Activated CD4-positive, alpha-beta T cell treated with anti-CD3 and anti-CD28 coated beads, Interleukin-2, amount 10 ng/mL, durations not matched to agents 24 days and 14 days (primary cell): ENCODE data around the gene GPS1. TPM values are rescaled to one million over a fixed set of nuclear protein-coding genes. Genes with fewer than 3 reads are reported as not detected.

Source experiments
- DNase-seq: peaks from one replicate; pipeline ENCODE4 v3.0.0; 2022
- H3K27ac Mint-ChIP-seq: one replicate; pipeline ENCODE4 v1.8.0; 2022; ENCODE audit warnings: mild to moderate bottlenecking, mixed read lengths
- H3K27me3 Mint-ChIP-seq: one replicate; pipeline ENCODE4 v1.8.0; 2022; ENCODE audit warnings: mixed read lengths
- H3K36me3 Mint-ChIP-seq: one replicate; pipeline ENCODE4 v1.8.0; 2022; ENCODE audit warnings: low read depth, mild to moderate bottlenecking, mixed read lengths
- H3K4me1 Mint-ChIP-seq: one replicate; pipeline ENCODE4 v1.8.0; 2021; ENCODE audit warnings: mixed read lengths
- H3K4me3 Mint-ChIP-seq: one replicate; pipeline ENCODE4 v1.8.0; 2022; ENCODE audit warnings: mild to moderate bottlenecking, moderate library complexity, mixed read lengths
- H3K9me3 Mint-ChIP-seq: one replicate; pipeline ENCODE4 v1.8.0; 2021; ENCODE audit warnings: mixed read lengths
- intact Hi-C: fragments of 100-400 bp; cut with micrococcal nuclease; formaldehyde crosslinking; loops from one replicate; pipeline ENCODE4 v1.15.1; 2023
- total RNA-seq: library from RNA; stranded (reverse); gene quantifications from 2 replicates; pipeline ENCODE4 v1.2.3, GENCODE V29; 2022

Gene GPS1
- total RNA-seq, 1 donor from 2014 or later, result 118 TPM

DNA sequence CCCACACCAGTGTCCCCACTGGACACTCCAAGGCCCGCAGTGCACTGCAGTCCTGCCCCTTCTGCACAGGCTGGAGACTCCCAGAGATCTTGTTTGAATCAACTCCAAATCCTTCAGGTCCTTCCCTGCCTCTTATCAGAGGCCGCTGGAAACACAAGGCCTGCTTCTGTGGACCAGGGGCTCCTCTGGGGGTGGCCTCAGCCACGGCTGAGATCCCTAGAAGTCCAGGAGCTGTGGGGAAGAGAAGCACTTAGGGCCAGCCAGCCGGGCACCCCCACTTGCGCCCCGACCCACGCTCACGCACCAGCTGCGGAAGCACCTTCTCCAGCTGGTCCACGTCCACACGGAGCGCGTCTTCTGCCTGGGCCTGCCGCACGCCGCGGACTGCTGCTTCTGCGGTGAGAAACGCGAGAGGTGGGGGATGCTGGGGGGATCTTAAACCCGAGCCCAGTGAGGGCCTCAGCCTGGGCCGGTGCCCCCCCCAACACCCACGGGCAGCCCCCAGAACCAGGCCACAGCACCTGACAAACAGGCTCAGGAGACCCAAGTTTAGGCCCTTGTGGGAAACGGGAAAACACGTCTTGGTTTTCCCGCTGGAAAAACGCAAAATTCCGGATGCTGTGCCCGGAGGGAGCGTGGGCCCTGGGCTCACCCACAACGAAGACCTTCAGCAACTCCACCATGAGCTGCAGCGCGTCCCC lies 32.6 kb upstream of the GPS1 start:
- no peaks in the 10 kb centered on the region for H3K27me3 Mint-ChIP-seq
- DNase-seq, result no peak
- peaks cover 18% of the 10 kb centered on the region for H3K4me1 Mint-ChIP-seq
- intact Hi-C loops, result no loop called here
- peaks cover 6% of the 10 kb centered on the region for H3K36me3 Mint-ChIP-seq
- no peaks in the 10 kb centered on the region for H3K9me3 Mint-ChIP-seq
- no peak overlapping the region for H3K4me3 Mint-ChIP-seq
- H3K27ac Mint-ChIP-seq, result no peak overlapping the region

DNA sequence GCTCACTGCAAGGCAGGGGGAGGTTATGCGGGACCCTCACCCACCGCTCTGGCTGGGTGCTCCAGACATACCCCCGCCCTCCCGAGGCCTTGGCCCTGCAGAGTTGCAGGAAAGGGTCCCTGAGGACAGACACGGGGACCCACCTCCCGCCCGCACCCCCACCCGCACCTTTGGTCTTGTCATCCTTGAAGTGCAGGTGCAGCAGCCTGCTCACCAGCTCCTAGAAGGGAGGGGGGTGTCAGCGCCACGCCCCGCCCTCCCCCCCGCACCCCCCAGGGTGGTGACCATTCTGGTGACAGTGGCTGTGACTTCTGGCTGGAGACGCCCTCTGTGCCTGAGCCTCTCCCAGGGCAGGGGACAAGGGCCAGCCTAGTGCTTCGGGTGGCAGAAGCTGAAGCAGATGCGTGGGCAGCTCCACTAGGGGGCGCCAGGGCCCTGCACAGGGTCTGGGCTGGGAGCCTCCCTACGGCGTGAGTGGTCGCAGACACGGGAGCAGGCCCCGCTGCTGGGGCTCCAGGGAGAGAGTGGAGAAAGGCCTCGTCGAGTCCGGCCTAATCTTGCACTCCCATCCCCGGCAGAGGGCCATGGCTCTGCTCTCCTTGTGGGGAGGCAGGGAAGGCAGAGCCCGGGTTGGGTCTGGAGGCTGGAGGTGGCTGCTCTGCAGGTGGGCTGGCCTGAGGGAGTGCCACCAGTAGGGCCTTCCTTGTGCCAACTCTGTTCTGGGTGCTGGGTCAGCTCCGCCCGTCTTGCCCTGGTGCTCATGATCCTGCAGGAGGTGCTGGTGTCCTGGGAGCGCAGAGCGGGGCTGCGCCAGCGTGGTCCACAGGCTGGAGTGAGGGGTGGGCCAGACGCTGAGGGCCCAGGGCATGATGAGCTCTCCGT lies 31.8 kb upstream of the GPS1 start:
- H3K36me3 Mint-ChIP-seq, result peaks cover 6% of the 10 kb centered on the region
- no peak overlapping the region for H3K27ac Mint-ChIP-seq
- H3K9me3 Mint-ChIP-seq, result no peaks in the 10 kb centered on the region
- H3K4me1 Mint-ChIP-seq, result peaks cover 19% of the 10 kb centered on the region
- no peak overlapping the region for H3K4me3 Mint-ChIP-seq
- no peaks in the 10 kb centered on the region for H3K27me3 Mint-ChIP-seq
- intact Hi-C loops, result loop anchor here (5.0 kb wide), 2 partner anchors 158 to 207 kb away; partner anchors contain the start of genes P4HB and SLC16A3
- peak; percentile 91 for DNase-seq

DNA sequence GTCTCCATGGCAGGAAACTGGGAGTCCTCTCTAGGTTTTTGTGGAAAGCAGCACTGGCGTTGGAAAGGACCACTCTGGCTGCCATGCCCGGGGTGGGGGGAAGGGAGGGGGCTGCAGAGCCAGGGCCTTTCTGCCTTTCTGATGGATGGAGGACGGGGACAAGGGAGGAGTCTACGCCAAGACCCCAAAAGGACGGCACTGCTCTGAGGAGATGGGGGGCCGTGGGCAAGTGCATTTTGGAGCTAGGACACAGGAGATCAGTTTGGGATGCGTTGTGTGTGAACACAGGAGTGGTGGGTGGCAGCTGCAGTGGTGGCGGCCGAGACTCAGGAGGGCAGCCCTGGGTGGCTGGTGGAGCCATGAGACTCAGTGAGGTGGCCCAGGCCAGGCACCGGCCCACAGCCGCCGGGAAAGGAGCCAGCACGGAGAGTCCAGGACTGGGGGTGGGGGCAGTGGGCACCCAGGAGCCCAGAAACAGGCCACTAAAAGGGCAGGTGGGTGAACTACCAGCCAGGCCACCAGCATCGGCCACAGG lies 31.1 kb upstream of the GPS1 start:
- Mint-ChIP-seq H3K36me3 (peaks cover 6% of the 10 kb centered on the region), H3K27ac (no peak overlapping the region), H3K4me3 (peak overlapping the region; percentile 39), H3K27me3 (no peaks in the 10 kb centered on the region), H3K4me1 (peaks cover 19% of the 10 kb centered on the region), H3K9me3 (no peaks in the 10 kb centered on the region)
- intact Hi-C loops, result loop anchor here (1.0 to 5.0 kb wide), 3 partner anchors 61 to 207 kb away; partner anchors contain the start of genes P4HB and SLC16A3
- no peak for DNase-seq

DNA sequence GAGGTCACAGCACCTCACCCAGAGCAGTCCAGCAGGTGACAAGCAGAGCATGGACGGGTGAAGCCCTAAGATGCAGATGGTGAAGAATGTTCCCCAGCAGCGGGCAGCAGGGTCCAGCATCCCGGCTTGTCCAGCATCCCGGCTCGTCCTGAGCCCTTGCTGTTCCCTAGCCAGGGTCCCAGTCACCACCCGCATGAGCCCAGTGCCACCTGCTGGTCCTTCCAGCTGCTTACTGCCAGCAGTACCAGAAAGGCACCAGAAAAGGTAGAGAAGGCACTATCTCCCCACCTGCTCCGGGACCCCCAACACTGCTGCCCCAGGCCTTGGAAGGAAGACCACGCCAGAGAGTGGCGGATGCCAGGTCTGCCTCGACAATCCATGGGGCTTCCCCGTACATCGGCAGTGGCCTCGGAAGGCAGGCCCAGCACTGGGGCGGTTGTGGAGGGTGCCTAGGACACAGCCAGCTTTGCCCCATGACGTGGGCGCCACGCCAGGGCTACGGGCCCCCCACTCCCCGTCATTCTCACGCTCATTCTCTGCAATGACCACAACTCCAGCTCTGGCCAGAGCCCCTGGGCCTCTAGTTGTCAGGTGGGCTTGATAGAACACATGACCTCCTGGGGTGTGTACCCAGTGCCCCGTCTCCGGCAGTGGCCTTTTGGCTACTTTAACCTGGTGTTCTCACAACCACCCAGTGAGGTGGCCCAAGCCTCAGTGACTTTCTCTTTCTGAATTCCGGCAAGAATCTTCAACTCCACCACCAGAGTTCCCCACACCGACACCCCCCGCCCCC lies 30.4 kb upstream of the GPS1 start:
- H3K36me3 Mint-ChIP-seq, result peaks cover 9% of the 10 kb centered on the region
- H3K27me3 Mint-ChIP-seq, result no peaks in the 10 kb centered on the region
- intact Hi-C loops, result loop anchor here (1.0 to 5.0 kb wide), 3 partner anchors 62 to 206 kb away; partner anchors contain the start of genes P4HB and SLC16A3
- no peaks in the 10 kb centered on the region for H3K9me3 Mint-ChIP-seq
- peak; percentile 86 for DNase-seq
- H3K27ac Mint-ChIP-seq, result peak overlapping the region; percentile 76
- peaks cover 19% of the 10 kb centered on the region for H3K4me1 Mint-ChIP-seq
- peak overlapping the region; percentile 88 for H3K4me3 Mint-ChIP-seq

DNA sequence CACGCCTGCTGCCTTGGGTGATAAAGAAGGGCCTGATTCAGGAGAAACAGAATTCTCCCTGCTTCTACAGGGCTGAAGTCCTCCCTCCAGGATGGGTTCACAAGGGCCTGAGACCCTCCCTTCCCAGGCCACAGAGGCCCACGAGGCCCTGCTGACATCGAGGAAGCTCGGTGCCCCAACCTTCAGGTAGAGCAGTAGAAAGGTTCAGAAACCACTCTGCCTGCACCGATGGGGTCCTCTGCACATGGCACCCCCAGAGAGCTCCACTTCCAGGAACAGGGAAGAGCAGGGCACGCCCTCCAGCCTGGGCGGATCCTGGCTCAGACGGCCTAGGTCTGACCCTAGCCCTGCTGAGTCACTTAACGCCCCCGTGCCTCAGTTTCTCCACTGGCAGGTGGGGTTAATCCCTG lies 29.8 kb upstream of the GPS1 start:
- Mint-ChIP-seq H3K27ac (peak overlapping the region; percentile 76), H3K4me1 (peaks cover 19% of the 10 kb centered on the region), H3K9me3 (no peaks in the 10 kb centered on the region), H3K4me3 (peak overlapping the region; percentile 88), H3K36me3 (peaks cover 9% of the 10 kb centered on the region), H3K27me3 (no peaks in the 10 kb centered on the region)
- DNase-seq, result no peak
- intact Hi-C loops, result loop anchor here (1.0 to 5.0 kb wide), 7 partner anchors 63 to 205 kb away; partner anchors contain the start of genes ALYREF, ANAPC11, FASN and P4HB

DNA sequence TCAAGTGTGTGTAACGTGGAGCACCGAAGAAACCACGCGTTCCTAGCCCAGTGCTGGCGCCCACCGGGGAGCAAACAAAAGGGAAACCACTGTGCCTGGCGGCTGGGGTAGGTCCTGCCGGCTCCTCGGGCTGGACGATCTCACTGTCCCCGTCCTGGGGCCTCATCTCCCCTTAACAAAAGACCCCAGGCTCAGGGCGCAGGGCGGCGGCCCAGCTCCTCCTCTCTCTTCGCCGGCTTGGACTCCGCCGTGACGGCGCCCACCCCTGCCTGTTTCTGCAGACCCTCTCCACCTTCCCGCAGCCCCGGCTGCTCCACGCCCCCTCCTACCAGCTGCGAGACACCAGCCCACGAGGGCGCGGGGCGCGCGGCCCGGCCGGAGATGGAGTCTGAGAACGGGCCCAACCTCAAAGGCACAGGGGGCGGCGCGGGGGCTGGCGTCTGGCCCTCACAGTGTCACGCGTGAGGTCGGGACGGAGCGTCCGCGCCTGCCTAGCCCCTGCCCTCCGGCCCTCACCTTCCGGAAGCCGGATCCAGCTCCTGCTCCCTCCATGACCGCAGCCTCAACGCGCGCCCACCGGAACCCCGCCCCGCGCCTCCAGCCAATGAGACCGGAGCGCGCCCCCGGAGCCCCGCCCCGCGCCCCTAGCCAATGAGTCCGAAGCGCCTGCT lies 29.3 kb upstream of the GPS1 start, which contains the start of gene CENPX:
TSS of gene CENPX (minus strand) at position 569 of the 671 bp plus-strand sequence. CDS start at position 552, 17 bp downstream.
- Mint-ChIP-seq H3K9me3 (no peaks in the 10 kb centered on the region), H3K27ac (peak within 1 kb of the TSS; percentile 76), H3K4me1 (peaks cover 23% of the 10 kb centered on the region), H3K27me3 (no peaks in the 10 kb centered on the region), H3K4me3 (peak within 1 kb of the TSS; percentile 88), H3K36me3 (peaks cover 14% of the 10 kb centered on the region)
- intact Hi-C loops, result loop anchor here (2.0 to 5.0 kb wide), 6 partner anchors 76 to 205 kb away; partner anchors contain the start of genes ALYREF, ANAPC11, FASN and P4HB
- no peak for DNase-seq

DNA sequence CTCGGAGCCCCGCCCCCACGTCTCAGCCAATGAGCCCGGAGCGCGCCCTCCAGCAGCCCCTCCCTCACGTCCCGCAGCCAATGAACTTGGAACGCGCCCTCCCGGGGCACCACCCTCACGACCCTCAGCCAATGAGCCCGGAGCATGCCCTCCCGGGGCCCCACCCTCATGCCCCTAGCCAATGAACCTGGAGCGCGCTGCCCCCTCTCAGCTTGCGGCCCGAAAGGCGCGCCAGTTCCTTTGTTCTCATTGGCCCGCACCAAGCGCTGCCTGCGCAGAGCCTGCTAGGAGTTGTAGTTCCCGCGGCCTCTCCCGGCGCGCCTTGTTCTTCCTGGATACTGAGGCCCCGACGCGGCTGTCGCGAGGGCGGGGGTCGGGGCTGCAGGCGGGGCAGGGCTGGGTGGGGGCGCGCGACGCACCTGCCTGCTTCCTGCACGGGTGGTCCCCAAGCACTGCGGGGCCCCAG lies 28.7 kb upstream of the GPS1 start, which contains the start of gene LRRC45:
TSS of gene LRRC45 (plus strand) at position 325 of the 466 bp plus-strand sequence. CDS start 339 bp downstream, outside the sequence.
- Mint-ChIP-seq H3K27me3 (no peaks in the 10 kb centered on the region), H3K9me3 (no peaks in the 10 kb centered on the region), H3K27ac (peak within 1 kb of the TSS; percentile 76), H3K4me1 (peaks cover 23% of the 10 kb centered on the region), H3K4me3 (peak within 1 kb of the TSS; percentile 88), H3K36me3 (peaks cover 14% of the 10 kb centered on the region)
- intact Hi-C loops, result loop anchor here (1.0 to 5.0 kb wide), 8 partner anchors 14 to 204 kb away; partner anchors contain the start of genes ALYREF, ANAPC11, ASPSCR1 and DCXR
- peak; percentile 100 for DNase-seq

DNA sequence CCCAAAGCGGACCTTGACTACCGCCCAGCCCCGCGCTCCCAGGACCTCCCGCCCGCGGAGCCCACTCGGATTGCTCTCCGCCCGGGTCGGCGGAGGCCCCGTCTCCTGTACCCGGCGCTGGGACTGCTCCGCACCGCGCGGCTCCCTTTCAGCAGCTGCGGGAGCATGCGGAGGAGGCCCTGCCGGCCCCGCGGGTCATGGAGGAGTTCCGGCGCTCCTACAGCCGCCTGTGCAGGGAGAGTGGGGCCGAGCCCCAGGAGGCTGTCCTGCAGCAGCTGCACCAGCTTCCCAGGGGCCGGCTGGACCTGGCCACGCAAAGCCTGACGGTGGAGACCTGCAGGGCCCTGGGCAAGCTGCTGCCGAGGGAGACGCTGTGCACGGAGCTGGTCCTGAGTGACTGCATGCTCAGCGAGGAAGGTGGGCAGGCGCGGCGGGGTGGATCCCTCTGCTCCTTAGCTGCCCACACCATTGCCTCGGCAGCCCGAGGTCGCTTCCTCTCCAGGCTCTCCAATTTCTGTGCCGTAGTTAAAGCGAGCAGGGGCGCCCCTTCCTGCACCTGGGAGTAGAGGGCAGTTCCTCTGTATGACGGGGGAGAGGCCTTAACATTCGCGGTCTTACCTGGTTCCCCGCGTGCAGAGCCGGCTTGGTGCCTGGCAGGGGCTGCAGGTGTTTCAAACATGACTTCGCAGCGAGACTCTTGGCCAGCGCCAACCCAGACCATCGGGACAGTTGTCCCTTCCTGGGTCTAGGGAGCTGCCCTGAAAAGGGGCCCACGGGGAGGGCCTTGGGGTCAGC lies 28.1 kb upstream of the GPS1 start:
- Mint-ChIP-seq H3K4me3 (peak overlapping the region; percentile 88), H3K4me1 (peaks cover 23% of the 10 kb centered on the region), H3K36me3 (peaks cover 12% of the 10 kb centered on the region), H3K27me3 (no peaks in the 10 kb centered on the region), H3K9me3 (no peaks in the 10 kb centered on the region), H3K27ac (no peak overlapping the region)
- DNase-seq, result no peak
- intact Hi-C loops, result loop anchor here (1.0 to 5.0 kb wide), 8 partner anchors 14 to 204 kb away; partner anchors contain the start of genes ALYREF, ANAPC11, ASPSCR1 and DCXR

DNA sequence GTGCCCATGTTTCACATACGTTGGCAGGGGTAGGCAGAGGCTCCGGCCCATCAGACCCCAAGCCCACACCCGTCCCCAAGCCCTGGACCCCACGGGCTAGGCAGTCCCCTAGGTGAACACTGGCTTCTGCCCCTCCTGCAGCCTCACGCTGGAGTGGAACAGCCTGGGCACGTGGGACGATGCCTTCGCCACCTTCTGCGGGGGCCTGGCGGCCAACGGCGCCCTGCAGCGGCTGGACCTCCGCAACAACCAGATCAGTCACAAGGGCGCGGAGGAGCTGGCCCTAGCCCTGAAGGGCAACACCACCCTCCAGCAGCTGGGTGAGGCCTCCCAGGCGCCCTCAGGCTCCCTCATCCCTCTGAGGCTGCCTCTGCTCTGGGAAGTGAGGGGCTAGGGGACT lies 26.8 kb upstream of the GPS1 start:
- Mint-ChIP-seq H3K4me3 (no peak overlapping the region), H3K27me3 (no peaks in the 10 kb centered on the region), H3K27ac (no peak overlapping the region), H3K9me3 (no peaks in the 10 kb centered on the region), H3K36me3 (peaks cover 13% of the 10 kb centered on the region), H3K4me1 (peaks cover 26% of the 10 kb centered on the region)
- DNase-seq, result no peak
- intact Hi-C loops, result loop anchor here (5.0 kb wide), 2 partner anchors 163 to 202 kb away; partner anchors contain the start of genes P4HB and SLC16A3

DNA sequence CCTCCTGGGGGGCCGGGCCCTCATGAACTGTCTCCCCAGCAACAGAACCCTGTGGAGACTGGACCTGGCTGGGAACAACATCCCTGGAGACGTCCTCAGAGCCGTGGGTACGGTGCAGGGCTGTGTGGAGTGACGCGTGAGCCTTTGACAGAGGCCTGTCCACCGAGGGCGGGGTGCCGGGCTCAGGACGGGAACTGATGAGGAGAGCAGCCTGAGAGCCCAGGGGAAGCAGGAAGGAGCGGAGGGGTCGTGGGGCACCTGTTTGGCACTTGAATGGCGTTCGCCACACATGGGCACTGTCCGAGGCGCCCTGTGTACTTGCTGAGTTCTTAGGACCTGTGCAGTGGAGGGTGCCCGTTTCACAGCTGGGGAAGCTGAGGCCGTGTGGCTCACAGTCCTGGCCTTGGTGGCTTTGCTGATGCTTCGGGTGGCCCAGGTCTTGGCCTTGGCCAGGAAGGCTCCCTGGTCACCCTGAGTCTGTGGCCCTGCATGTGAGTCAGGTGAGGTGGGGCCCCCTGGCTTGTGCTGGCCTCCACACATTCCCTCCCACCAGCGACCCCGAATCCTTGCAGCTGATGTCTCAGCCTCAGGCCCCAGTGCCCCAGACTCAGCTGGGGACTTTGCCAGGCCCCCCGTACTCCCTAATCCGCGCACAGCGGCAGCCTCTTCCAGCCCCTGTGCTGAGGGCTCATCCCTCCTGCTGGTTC lies 26.1 kb upstream of the GPS1 start:
- no peaks in the 10 kb centered on the region for H3K27me3 Mint-ChIP-seq
- H3K36me3 Mint-ChIP-seq, result peaks cover 13% of the 10 kb centered on the region
- peaks cover 22% of the 10 kb centered on the region for H3K4me1 Mint-ChIP-seq
- no peak overlapping the region for H3K27ac Mint-ChIP-seq
- H3K4me3 Mint-ChIP-seq, result peak overlapping the region; percentile 18
- intact Hi-C loops, result no loop called here
- no peaks in the 10 kb centered on the region for H3K9me3 Mint-ChIP-seq
- no peak for DNase-seq

DNA sequence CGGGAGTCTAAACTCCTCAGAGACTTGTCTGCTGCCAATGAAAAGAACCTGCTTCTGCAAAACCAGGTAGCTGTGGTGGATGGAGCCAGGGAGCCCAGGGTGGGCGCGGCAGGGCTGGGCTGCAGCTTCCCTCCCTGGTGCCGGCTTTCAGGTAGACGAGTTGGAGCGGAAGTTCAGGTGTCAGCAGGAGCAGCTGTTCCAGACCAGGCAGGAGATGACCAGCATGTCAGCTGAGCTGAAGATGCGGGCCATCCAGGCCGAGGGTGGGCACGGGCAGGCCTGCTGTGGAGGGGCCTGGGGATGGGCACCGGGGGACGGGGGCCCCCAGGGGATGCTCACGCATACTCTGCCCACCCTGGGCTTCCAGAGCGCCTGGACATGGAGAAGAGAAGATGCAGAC lies 23.5 kb upstream of the GPS1 start:
- Mint-ChIP-seq H3K4me1 (peaks cover 14% of the 10 kb centered on the region), H3K4me3 (no peak overlapping the region), H3K36me3 (peaks cover 12% of the 10 kb centered on the region), H3K9me3 (no peaks in the 10 kb centered on the region), H3K27ac (no peak overlapping the region), H3K27me3 (no peaks in the 10 kb centered on the region)
- intact Hi-C loops, result no loop called here
- no peak for DNase-seq
